ENCODE measurements around the gene HHLA2.
A peak's percentile ranks its signal among the peaks of the same experiment; 100 is the strongest.

HHLA2 gene

DNA sequence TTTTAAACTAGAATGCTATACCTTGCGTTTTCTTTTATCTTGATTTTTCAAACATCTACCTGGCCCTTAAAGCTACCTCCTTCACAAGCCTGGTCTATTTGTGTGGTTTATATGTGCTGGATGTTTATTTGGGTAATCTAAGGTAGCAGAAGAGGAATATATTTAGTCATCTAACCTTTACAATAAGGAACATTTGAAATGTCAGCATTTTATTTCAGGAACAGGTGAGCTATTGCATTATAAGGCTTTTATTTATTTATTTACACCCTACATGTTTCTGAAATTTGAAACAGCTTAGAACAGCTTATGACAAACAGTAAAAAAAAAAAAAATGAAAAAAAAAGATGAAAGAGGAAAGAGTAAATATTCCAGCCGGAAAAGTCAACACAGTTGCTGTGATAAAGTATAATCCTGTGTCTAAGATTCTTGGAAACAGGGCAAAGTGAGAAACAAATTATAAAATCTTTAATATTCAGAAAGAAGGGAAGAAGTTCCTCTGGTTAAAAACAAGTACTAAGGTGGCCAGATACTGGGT is 19.5 kb downstream of the HHLA2 start:
- Histone ChIP-seq H3K36me3 (no peaks in the 10 kb centered on the region), H3K27me3 (ENCODE audit: insufficient read depth, low read depth, severe bottlenecking) (no peaks in the 10 kb centered on the region), H3K4me3 (ENCODE audit: low read depth, low read length) (no peak overlapping the region), H3K27ac (no peak overlapping the region), H3K9me3 (ENCODE audit: severe bottlenecking) (no peaks in the 10 kb centered on the region)
- TF ChIP-seq, protein P1, sequence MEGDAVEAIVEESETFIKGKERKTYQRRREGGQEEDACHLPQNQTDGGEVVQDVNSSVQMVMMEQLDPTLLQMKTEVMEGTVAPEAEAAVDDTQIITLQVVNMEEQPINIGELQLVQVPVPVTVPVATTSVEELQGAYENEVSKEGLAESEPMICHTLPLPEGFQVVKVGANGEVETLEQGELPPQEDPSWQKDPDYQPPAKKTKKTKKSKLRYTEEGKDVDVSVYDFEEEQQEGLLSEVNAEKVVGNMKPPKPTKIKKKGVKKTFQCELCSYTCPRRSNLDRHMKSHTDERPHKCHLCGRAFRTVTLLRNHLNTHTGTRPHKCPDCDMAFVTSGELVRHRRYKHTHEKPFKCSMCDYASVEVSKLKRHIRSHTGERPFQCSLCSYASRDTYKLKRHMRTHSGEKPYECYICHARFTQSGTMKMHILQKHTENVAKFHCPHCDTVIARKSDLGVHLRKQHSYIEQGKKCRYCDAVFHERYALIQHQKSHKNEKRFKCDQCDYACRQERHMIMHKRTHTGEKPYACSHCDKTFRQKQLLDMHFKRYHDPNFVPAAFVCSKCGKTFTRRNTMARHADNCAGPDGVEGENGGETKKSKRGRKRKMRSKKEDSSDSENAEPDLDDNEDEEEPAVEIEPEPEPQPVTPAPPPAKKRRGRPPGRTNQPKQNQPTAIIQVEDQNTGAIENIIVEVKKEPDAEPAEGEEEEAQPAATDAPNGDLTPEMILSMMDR (IDR thresholded peaks at IDR 0.05; ENCODE audit: low read depth, low read length), result no peak
- no peak for DNase-seq

DNA sequence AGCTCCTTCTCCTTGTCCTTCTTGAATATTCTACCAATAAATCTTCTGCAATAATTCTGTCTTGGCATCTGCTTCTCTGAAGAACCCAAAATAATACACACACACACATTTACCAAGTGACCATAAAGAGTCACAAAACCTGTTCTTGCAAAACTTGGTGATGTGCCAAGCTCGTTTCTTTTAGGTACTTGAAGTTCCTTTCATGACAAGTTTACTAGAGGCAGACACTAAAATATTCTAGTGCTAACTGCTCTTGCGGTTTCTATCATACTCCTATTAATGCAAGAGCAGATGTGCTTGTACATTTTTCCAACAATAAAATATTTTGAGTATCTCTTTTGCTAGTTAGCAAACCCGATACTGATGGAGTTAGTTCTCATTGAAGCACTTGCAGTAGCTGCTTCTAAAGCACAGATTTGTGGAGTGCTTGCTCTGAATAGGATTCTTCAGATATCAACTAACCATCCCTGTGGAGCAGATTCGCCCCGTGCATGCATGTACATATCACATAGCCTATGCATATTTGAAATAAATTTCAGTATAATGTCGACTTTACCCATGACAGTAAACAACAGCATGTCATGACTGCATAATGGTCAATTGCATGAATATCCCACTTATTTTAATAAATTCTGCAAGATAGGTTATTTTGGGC is 23.2 kb downstream of the HHLA2 start:
- TF ChIP-seq, protein P1 (IDR thresholded peaks at IDR 0.05; ENCODE audit: low read depth, low read length), result no peak
- no peaks in the 10 kb centered on the region for H3K9me3 ChIP-seq (ENCODE audit: severe bottlenecking)
- H3K4me3 ChIP-seq (ENCODE audit: low read depth, low read length), result no peak overlapping the region
- DNase-seq, result no peak
- H3K36me3 ChIP-seq, result no peaks in the 10 kb centered on the region
- H3K27me3 ChIP-seq (ENCODE audit: insufficient read depth, low read depth, severe bottlenecking), result no peaks in the 10 kb centered on the region
- no peak overlapping the region for H3K27ac ChIP-seq

DNA sequence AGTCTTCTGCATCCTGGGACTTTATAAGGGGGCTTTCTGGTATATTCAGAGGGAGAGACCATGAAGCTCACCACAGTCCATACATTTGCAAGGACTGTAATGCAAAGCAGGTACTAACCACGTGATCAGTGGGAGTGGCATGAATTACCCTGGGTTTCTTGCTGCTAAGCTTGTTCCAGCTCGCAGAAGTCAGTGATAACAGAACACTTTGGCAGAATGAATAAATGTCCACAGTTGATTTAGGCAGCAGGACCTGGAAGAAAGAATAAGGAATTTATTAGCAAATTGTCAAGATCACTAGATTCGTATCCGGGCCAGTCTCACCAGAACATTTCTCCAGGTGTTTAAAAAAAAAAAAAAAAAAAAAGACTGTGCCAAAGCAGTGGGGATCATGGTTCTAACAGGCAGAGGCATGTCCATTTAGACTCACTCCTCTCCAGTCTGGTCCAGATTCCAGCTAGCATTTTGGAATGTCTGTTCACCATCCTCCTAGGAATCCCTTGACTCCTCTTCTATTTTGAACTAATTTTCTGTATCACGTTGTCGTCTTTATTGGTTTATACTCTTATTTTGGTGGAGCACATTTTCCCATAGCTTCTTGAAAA is 24.5 kb downstream of the HHLA2 start:
- DNase-seq, result no peak
- H3K9me3 ChIP-seq (ENCODE audit: severe bottlenecking), result no peaks in the 10 kb centered on the region
- H3K27ac ChIP-seq, result no peak overlapping the region
- H3K36me3 ChIP-seq, result no peaks in the 10 kb centered on the region
- TF ChIP-seq, protein P1 (IDR thresholded peaks at IDR 0.05; ENCODE audit: low read depth, low read length), result no peak
- H3K27me3 ChIP-seq (ENCODE audit: insufficient read depth, low read depth, severe bottlenecking), result no peaks in the 10 kb centered on the region
- H3K4me3 ChIP-seq (ENCODE audit: low read depth, low read length), result no peak overlapping the region

DNA sequence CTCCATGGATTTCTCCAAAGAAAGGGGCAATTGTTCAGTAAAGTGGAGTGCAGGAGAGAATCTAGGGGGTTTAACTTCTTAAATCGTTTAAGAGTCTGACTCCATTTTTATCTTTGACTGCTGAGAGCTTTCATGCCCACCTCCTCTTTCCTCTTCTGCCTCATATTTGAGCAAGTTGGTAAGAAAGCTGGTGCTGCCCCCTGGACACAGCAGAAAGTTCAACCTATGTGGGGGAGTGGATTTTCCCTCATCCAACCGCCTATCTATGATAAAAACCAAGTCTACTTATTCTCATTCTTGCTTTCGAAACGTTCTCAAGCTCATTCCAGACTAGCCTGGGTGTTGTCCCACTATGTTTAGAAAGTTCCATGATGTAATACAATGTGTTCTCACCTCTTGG is 26.0 kb downstream of the HHLA2 start:
- Histone ChIP-seq H3K27me3 (ENCODE audit: insufficient read depth, low read depth, severe bottlenecking) (no peaks in the 10 kb centered on the region), H3K9me3 (ENCODE audit: severe bottlenecking) (no peaks in the 10 kb centered on the region), H3K27ac (peak overlapping the region; percentile 49; the same call in 1 of the 2 replicates), H3K4me3 (ENCODE audit: low read depth, low read length) (no peak overlapping the region), H3K36me3 (no peaks in the 10 kb centered on the region)
- no peak for DNase-seq
- TF ChIP-seq, protein P1 (IDR thresholded peaks at IDR 0.05; ENCODE audit: low read depth, low read length), result no peak

DNA sequence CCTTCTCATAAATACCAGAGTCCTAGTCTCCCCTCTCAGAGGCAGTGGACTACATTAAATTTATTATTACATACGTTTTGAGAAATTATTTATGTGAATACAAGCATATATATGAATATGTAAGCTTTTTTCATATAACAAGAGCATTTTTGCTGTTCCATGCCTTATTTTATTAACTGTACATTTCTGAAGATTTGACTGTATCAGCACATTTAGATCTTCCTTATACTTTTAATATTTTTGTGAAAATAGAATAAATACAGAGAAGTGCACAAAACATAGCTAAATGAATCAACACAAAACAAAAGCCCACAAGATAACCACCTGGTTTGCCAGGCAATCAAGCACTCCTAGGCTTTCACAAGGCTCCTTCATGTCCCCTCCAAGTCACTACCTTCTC is 27.8 kb downstream of the HHLA2 start:
- Histone ChIP-seq H3K36me3 (no peaks in the 10 kb centered on the region), H3K27me3 (ENCODE audit: insufficient read depth, low read depth, severe bottlenecking) (no peaks in the 10 kb centered on the region), H3K9me3 (ENCODE audit: severe bottlenecking) (no peaks in the 10 kb centered on the region), H3K27ac (no peak overlapping the region), H3K4me3 (ENCODE audit: low read depth, low read length) (no peak overlapping the region)
- DNase-seq, result no peak
- TF ChIP-seq, protein P1 (IDR thresholded peaks at IDR 0.05; ENCODE audit: low read depth, low read length), result no peak
